Measurements from ENCODE around the gene PDCL3.

Gene PDCL3

GRCh38 chr2:100562613-100563406, at the start of gene PDCL3:
Gene PDCL3, plus strand, starts transcription at chr2:100562993. Its CDS starts 75 bp downstream, at chr2:100563068.
- peak; percentile 97 for DNase-seq (ENCODE audit: low spot score)

GRCh38 chr2:100513650-100514049, 49.1 kb upstream of the PDCL3 start:
- DNase-seq (ENCODE audit: low spot score) = no peak

GRCh38 chr2:100517556-100517955, 45.2 kb upstream of the PDCL3 start:
- no peak for DNase-seq (ENCODE audit: low spot score)

GRCh38 chr2:100518801-100519200, 44.0 kb upstream of the PDCL3 start:
- no peak for DNase-seq (ENCODE audit: low spot score)

- DNase-seq (ENCODE audit: low spot score) = no peak
These were observed 42.6 kb upstream of the PDCL3 start for GRCh38 chr2:100520224-100520623.

- no peak for DNase-seq (ENCODE audit: low spot score)
These were observed 40.4 kb upstream of the PDCL3 start for GRCh38 chr2:100522430-100522829.

- no peak for DNase-seq (ENCODE audit: low spot score)
These were observed 38.5 kb upstream of the PDCL3 start for GRCh38 chr2:100524331-100524730.

GRCh38 chr2:100526868-100527267, 35.9 kb upstream of the PDCL3 start:
- DNase-seq (ENCODE audit: low spot score) = no peak

- DNase-seq (ENCODE audit: low spot score) = no peak
These were observed 35.3 kb upstream of the PDCL3 start for GRCh38 chr2:100527440-100528015.

GRCh38 chr2:100529176-100529575, 33.6 kb upstream of the PDCL3 start:
- no peak for DNase-seq (ENCODE audit: low spot score)

- no peak for DNase-seq (ENCODE audit: low spot score)
These were observed 32.9 kb upstream of the PDCL3 start for GRCh38 chr2:100529900-100530299.

- no peak for DNase-seq (ENCODE audit: low spot score)
These were observed 26.9 kb upstream of the PDCL3 start for GRCh38 chr2:100535855-100536254.

GRCh38 chr2:100537918-100538317, 24.9 kb upstream of the PDCL3 start:
- DNase-seq (ENCODE audit: low spot score) = no peak

- DNase-seq (ENCODE audit: low spot score) = no peak
These were observed 23.6 kb upstream of the PDCL3 start for GRCh38 chr2:100539221-100539620.

- no peak for DNase-seq (ENCODE audit: low spot score)
These were observed 21.4 kb upstream of the PDCL3 start for GRCh38 chr2:100541404-100541803.

- no peak for DNase-seq (ENCODE audit: low spot score)
These were observed 20.4 kb upstream of the PDCL3 start for GRCh38 chr2:100542418-100542817.

GRCh38 chr2:100544911-100545596, 17.7 kb upstream of the PDCL3 start:
- DNase-seq (ENCODE audit: low spot score) = no peak

GRCh38 chr2:100546469-100546868, 16.3 kb upstream of the PDCL3 start:
- no peak for DNase-seq (ENCODE audit: low spot score)

- DNase-seq (ENCODE audit: low spot score) = no peak
These were observed 14.0 kb upstream of the PDCL3 start for GRCh38 chr2:100548771-100549170.

- DNase-seq (ENCODE audit: low spot score) = no peak
These were observed 11.5 kb upstream of the PDCL3 start for GRCh38 chr2:100551303-100551702.

GRCh38 chr2:100554798-100555407, 7.9 kb upstream of the PDCL3 start:
- DNase-seq (ENCODE audit: low spot score) = no peak

GRCh38 chr2:100556746-100557145, 6.0 kb upstream of the PDCL3 start:
- DNase-seq (ENCODE audit: low spot score) = no peak
